ENCODE data around the gene TDRD7.

The TDRD7 gene

GRCh38 chr9:97531888-97532376 lies 120.0 kb downstream of the TDRD7 start:
- no peak for DNase-seq

GRCh38 chr9:97534185-97534584 lies 122.3 kb downstream of the TDRD7 start:
- DNase-seq = no peak

GRCh38 chr9:97534961-97535594 lies 123.2 kb downstream of the TDRD7 start:
- no peak for DNase-seq

- DNase-seq = no peak
Observed at GRCh38 chr9:97535771-97536170, 123.9 kb downstream of the TDRD7 start.

GRCh38 chr9:97536480-97536879 lies 124.6 kb downstream of the TDRD7 start:
- no peak for DNase-seq

GRCh38 chr9:97543561-97543960 lies 131.7 kb downstream of the TDRD7 start:
- no peak for DNase-seq

- DNase-seq = no peak
Observed at GRCh38 chr9:97545486-97545885, 133.6 kb downstream of the TDRD7 start.

Data from T-helper 9 cell (primary cell).